SK-MEL-5 (cell line): ENCODE results near the gene PIGH. TPM values are rescaled to one million over a fixed set of nuclear protein-coding genes. Genes with fewer than 3 reads are reported as not detected.

Experiments used
- small RNA-seq, 2 experiments: library from RNA; depleted of rRNA; stranded (forward); fragments of <200 nt; gene quantifications; one replicate each; pipeline ENCODE3, GENCODE V24; 2014
- total RNA-seq: library from RNA; depleted of rRNA; stranded (reverse); fragments of >200 nt; shearing (Covaris generic); gene quantifications from 2 replicates; pipeline ENCODE4 v1.2.3, GENCODE V29; 2014; rRNA removed

Gene PIGH
- total RNA-seq, 1 experiment from 2014 or later: 48.7 TPM

Small RNA genes lying within 50 kb of the gene (small RNA-seq; reads per million reads assigned to genes)
- 0 reads per million in 2 experiments for gene AL132640.3
- 0 reads per million in 2 experiments for gene RF00019

Other genes with a start within 250 kb of the PIGH start
- gene ATP6V1D, start 240.5 kb downstream of the PIGH start, total RNA-seq: 245 and 251 TPM in 2 replicates
- gene EIF2S1, start 239.9 kb downstream of the PIGH start, total RNA-seq: 231 and 257 TPM in 2 replicates
- gene PLEK2, start 188.1 kb downstream of the PIGH start, total RNA-seq: 0.55 and 0.69 TPM in 2 replicates
- 59.2 and 62.3 TPM in 2 replicates for gene TMEM229B, start 111.5 kb downstream of the PIGH start, total RNA-seq
- gene PLEKHH1, start 67.0 kb downstream of the PIGH start, total RNA-seq: 143 and 156 TPM in 2 replicates
- gene ARG2, start 19.7 kb upstream of the PIGH start, total RNA-seq: 3.1 and 5.3 TPM in 2 replicates
- gene VTI1B, start 74.4 kb upstream of the PIGH start, total RNA-seq: 52.5 and 72.1 TPM in 2 replicates
- gene RDH11, start 95.5 kb upstream of the PIGH start, total RNA-seq: 116 and 119 TPM in 2 replicates
- gene RDH12, start 101.6 kb upstream of the PIGH start, total RNA-seq: 0.35 and 0.66 TPM in 2 replicates
- gene ZFYVE26, start 216.3 kb upstream of the PIGH start, total RNA-seq: 84.0 and 85.2 TPM in 2 replicates
- gene RAD51B, start 219.5 kb upstream of the PIGH start, total RNA-seq: 28.9 and 30.6 TPM in 2 replicates